ENCODE measurements around the gene HLCS.

The HLCS gene

DNA sequence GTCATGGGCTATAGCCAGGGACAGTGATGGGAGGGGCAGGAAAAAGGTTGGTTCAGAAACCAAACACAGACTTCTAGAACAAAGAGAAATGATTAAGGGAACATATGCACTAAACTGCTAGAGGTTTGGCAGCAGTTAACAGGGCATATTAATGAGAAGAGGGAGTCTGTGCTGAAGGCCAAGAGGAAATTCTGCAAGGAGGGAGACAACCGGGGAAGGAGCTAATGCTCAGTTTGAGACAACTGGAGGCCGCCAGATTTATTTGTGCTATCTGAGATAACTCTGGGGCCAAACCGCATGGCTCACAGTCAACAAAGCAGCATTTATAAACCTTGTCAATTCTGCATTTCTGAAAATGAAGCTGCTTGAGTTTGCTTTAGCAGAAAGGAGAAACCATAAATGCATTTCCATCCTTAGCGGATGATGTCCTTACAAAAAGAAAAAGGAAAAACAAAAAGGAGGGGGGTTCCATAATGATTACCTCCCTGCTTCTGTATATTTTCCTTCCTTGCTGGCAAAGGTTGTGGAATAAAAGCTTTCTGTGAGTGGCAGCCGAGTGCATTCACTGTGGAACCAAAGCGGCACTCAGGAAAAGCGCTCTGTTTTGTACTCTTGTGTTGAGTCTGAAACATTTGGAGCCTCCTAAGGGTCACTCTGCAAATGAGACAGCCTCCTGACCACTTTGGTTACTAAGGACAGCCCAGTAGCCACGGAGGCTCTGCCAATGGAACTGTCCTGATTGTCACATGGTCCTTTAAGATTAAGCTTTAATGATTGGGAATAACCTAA, 197.2 kb downstream of the HLCS start:
- no peak overlapping the region for H3K27ac ChIP-seq (ENCODE audit: low read length)
- no peaks in the 10 kb centered on the region for H3K27me3 ChIP-seq (ENCODE audit: control insufficient read depth, insufficient read depth, low read length)
- H3K36me3 ChIP-seq (ENCODE audit: control insufficient read depth, low read depth, low read length): no peaks in the 10 kb centered on the region
- no peaks in the 10 kb centered on the region for H3K9me3 ChIP-seq (ENCODE audit: control insufficient read depth, low read depth, low read length)
- no peak overlapping the region for H3K4me3 ChIP-seq (ENCODE audit: low read length)
- H3K9ac ChIP-seq (ENCODE audit: low read length): no peak overlapping the region
- H3K4me1 ChIP-seq (ENCODE audit: control insufficient read depth, low read depth, low read length): no peaks in the 10 kb centered on the region

DNA sequence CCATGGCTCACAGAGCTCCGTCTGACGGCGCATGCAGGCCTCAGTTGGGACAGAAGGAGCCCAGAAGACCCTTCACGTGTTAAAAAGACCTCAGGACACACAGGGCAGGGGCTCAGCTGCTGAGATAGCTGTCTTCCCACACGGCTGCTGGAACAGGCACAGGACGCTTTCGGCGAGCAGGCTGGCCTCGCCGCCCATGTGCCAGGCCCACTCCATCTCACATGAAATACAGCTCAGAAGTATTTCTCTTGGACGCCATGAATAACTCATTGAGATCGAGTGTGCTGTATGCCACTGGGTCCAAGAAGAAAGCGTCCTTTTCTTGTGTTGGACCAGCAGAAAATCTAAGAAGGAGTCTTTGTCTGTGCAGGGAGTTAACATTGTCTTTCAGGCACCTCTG, 198.0 kb downstream of the HLCS start:
- no peaks in the 10 kb centered on the region for H3K36me3 ChIP-seq (ENCODE audit: control insufficient read depth, low read depth, low read length)
- H3K27me3 ChIP-seq (ENCODE audit: control insufficient read depth, insufficient read depth, low read length): no peaks in the 10 kb centered on the region
- no peak overlapping the region for H3K27ac ChIP-seq (ENCODE audit: low read length)
- no peak overlapping the region for H3K9ac ChIP-seq (ENCODE audit: low read length)
- no peaks in the 10 kb centered on the region for H3K9me3 ChIP-seq (ENCODE audit: control insufficient read depth, low read depth, low read length)
- H3K4me1 ChIP-seq (ENCODE audit: control insufficient read depth, low read depth, low read length): no peaks in the 10 kb centered on the region
- H3K4me3 ChIP-seq (ENCODE audit: low read length): no peak overlapping the region

DNA sequence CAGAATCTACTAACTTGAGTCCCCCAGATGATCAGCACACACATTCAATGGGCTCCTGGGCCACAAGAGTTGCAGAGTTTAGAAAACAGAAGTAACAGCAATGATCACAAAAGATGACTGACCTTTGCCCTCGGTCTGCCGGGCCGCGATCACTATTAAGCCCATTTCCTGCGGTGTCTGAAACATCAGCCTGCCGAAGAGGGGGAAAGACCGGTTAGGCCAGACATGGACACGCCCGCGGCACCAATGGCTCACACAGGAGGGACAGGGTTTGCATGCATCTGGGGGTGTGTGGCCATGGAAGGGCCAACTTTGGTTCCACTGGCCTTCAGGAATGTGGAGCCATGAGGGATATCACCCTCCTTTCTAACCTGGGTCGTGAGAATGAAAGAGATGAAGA, 199.4 kb downstream of the HLCS start:
- no peaks in the 10 kb centered on the region for H3K4me1 ChIP-seq (ENCODE audit: control insufficient read depth, low read depth, low read length)
- H3K9me3 ChIP-seq (ENCODE audit: control insufficient read depth, low read depth, low read length): no peaks in the 10 kb centered on the region
- H3K4me3 ChIP-seq (ENCODE audit: low read length): no peak overlapping the region
- no peaks in the 10 kb centered on the region for H3K36me3 ChIP-seq (ENCODE audit: control insufficient read depth, low read depth, low read length)
- H3K27me3 ChIP-seq (ENCODE audit: control insufficient read depth, insufficient read depth, low read length): no peaks in the 10 kb centered on the region
- no peak overlapping the region for H3K27ac ChIP-seq (ENCODE audit: low read length)
- H3K9ac ChIP-seq (ENCODE audit: low read length): no peak overlapping the region

GRCh38 chr21:36766511-36766910, 200.0 kb downstream of the HLCS start:
- Histone ChIP-seq H3K4me3 (ENCODE audit: low read length) (no peak overlapping the region), H3K9me3 (ENCODE audit: control insufficient read depth, low read depth, low read length) (no peaks in the 10 kb centered on the region), H3K27ac (ENCODE audit: low read length) (no peak overlapping the region), H3K27me3 (ENCODE audit: control insufficient read depth, insufficient read depth, low read length) (no peaks in the 10 kb centered on the region), H3K36me3 (ENCODE audit: control insufficient read depth, low read depth, low read length) (no peaks in the 10 kb centered on the region), H3K9ac (ENCODE audit: low read length) (no peak overlapping the region), H3K4me1 (ENCODE audit: control insufficient read depth, low read depth, low read length) (no peaks in the 10 kb centered on the region)

DNA sequence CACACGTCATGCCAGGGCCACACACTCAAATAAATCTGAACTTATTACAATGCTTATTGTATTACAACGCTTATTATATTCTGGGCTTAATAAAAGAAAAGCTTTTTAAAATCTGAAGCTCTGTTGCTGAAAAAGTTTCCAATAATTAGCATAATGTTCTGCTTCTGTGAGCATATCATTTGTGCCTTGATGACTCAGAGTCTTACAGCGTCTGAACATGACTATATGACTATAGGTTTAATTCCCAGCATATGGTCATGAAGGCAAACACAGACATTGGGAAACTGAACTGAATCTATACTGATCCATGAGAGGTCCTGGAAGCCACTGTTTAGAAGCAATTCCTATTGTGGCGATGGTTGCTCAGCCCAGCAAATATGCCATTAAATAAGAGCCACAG, 201.2 kb downstream of the HLCS start:
- Histone ChIP-seq H3K4me3 (ENCODE audit: low read length) (no peak overlapping the region), H3K36me3 (ENCODE audit: control insufficient read depth, low read depth, low read length) (no peaks in the 10 kb centered on the region)

GRCh38 chr21:36763305-36763704, 203.2 kb downstream of the HLCS start:
- Histone ChIP-seq H3K4me1 (ENCODE audit: control insufficient read depth, low read depth, low read length) (no peaks in the 10 kb centered on the region), H3K27me3 (ENCODE audit: control insufficient read depth, insufficient read depth, low read length) (no peaks in the 10 kb centered on the region), H3K9me3 (ENCODE audit: control insufficient read depth, low read depth, low read length) (no peaks in the 10 kb centered on the region), H3K27ac (ENCODE audit: low read length) (no peak overlapping the region), H3K36me3 (ENCODE audit: control insufficient read depth, low read depth, low read length) (no peaks in the 10 kb centered on the region), H3K9ac (ENCODE audit: low read length) (no peak overlapping the region), H3K4me3 (ENCODE audit: low read length) (no peak overlapping the region)

More for the DNA sequence above, 201.2 kb downstream of the HLCS start:
- Histone ChIP-seq H3K4me1 (ENCODE audit: control insufficient read depth, low read depth, low read length) (no peaks in the 10 kb centered on the region), H3K9ac (ENCODE audit: low read length) (no peak overlapping the region), H3K27ac (ENCODE audit: low read length) (no peak overlapping the region), H3K27me3 (ENCODE audit: control insufficient read depth, insufficient read depth, low read length) (no peaks in the 10 kb centered on the region), H3K9me3 (ENCODE audit: control insufficient read depth, low read depth, low read length) (no peaks in the 10 kb centered on the region)

DNA sequence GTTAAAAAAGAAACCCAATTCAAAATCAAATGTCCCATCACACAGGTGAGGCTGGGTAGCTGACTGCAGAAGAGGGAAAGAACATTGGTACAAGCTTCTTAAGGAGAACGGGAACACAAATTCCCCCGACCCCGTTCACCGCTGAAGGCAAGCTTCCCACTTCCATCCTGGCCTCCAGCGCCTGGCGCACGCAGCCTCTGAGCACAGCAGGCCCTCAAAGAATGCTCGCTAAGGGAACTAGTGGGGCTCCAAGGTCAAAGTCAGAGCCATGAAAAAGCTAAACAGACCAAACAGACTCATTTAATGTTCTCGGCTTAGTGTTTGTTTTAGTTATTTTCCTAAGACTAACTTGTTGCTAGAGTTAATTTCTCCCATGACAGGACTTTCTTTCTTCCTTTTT, 203.8 kb downstream of the HLCS start:
- H3K4me3 ChIP-seq (ENCODE audit: low read length): no peak overlapping the region
- H3K27me3 ChIP-seq (ENCODE audit: control insufficient read depth, insufficient read depth, low read length): no peaks in the 10 kb centered on the region
- peaks cover under 1% of the 10 kb centered on the region for H3K4me1 ChIP-seq (ENCODE audit: control insufficient read depth, low read depth, low read length)
- H3K36me3 ChIP-seq (ENCODE audit: control insufficient read depth, low read depth, low read length): no peaks in the 10 kb centered on the region
- no peaks in the 10 kb centered on the region for H3K9me3 ChIP-seq (ENCODE audit: control insufficient read depth, low read depth, low read length)
- no peak overlapping the region for H3K9ac ChIP-seq (ENCODE audit: low read length)
- H3K27ac ChIP-seq (ENCODE audit: low read length): no peak overlapping the region

DNA sequence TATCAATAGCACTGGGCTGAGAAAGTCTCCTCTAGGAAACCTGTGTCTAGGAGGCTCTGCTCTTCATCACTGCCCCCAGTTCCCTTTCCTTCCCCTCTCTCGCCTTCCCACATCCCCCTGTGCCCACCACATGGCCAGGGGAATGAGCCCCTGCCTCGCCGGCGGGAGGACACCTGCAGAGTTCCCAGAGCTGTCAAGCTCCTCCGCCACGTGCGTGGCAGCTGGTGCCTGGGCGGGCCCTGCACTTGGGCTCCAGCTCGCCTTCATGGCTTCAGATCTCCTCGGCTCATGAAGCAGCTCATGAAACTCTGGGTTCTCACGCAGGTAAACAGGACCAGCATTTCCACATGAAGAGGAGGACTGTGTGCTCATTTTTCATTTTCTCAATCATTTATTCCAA, 204.8 kb downstream of the HLCS start:
- Histone ChIP-seq H3K4me3 (ENCODE audit: low read length) (no peak overlapping the region), H3K4me1 (ENCODE audit: control insufficient read depth, low read depth, low read length) (peaks cover 9% of the 10 kb centered on the region), H3K9me3 (ENCODE audit: control insufficient read depth, low read depth, low read length) (no peaks in the 10 kb centered on the region), H3K27ac (ENCODE audit: low read length) (no peak overlapping the region), H3K36me3 (ENCODE audit: control insufficient read depth, low read depth, low read length) (no peaks in the 10 kb centered on the region), H3K27me3 (ENCODE audit: control insufficient read depth, insufficient read depth, low read length) (no peaks in the 10 kb centered on the region), H3K9ac (ENCODE audit: low read length) (no peak overlapping the region)

GRCh38 chr21:36759348-36760083, 207.0 kb downstream of the HLCS start:
- Histone ChIP-seq H3K4me1 (ENCODE audit: control insufficient read depth, low read depth, low read length) (peaks cover 9% of the 10 kb centered on the region), H3K36me3 (ENCODE audit: control insufficient read depth, low read depth, low read length) (no peaks in the 10 kb centered on the region), H3K27ac (ENCODE audit: low read length) (no peak overlapping the region), H3K9me3 (ENCODE audit: control insufficient read depth, low read depth, low read length) (no peaks in the 10 kb centered on the region), H3K27me3 (ENCODE audit: control insufficient read depth, insufficient read depth, low read length) (no peaks in the 10 kb centered on the region), H3K9ac (ENCODE audit: low read length) (no peak overlapping the region), H3K4me3 (ENCODE audit: low read length) (no peak overlapping the region)

GRCh38 chr21:36757196-36757595, 209.3 kb downstream of the HLCS start:
- no peak overlapping the region for H3K4me3 ChIP-seq (ENCODE audit: low read length)
- no peak overlapping the region for H3K9ac ChIP-seq (ENCODE audit: low read length)
- H3K27ac ChIP-seq (ENCODE audit: low read length): no peak overlapping the region
- peaks cover 12% of the 10 kb centered on the region for H3K4me1 ChIP-seq (ENCODE audit: control insufficient read depth, low read depth, low read length)
- no peaks in the 10 kb centered on the region for H3K9me3 ChIP-seq (ENCODE audit: control insufficient read depth, low read depth, low read length)
- H3K36me3 ChIP-seq (ENCODE audit: control insufficient read depth, low read depth, low read length): no peaks in the 10 kb centered on the region
- H3K27me3 ChIP-seq (ENCODE audit: control insufficient read depth, insufficient read depth, low read length): no peaks in the 10 kb centered on the region

GRCh38 chr21:36756527-36756926, 209.9 kb downstream of the HLCS start:
- Histone ChIP-seq H3K36me3 (ENCODE audit: control insufficient read depth, low read depth, low read length) (no peaks in the 10 kb centered on the region), H3K4me1 (ENCODE audit: control insufficient read depth, low read depth, low read length) (peaks cover 19% of the 10 kb centered on the region), H3K27ac (ENCODE audit: low read length) (no peak overlapping the region)

More at GRCh38 chr21:36756527-36756926, 209.9 kb downstream of the HLCS start:
- Histone ChIP-seq H3K9me3 (ENCODE audit: control insufficient read depth, low read depth, low read length) (no peaks in the 10 kb centered on the region), H3K4me3 (ENCODE audit: low read length) (no peak overlapping the region), H3K27me3 (ENCODE audit: control insufficient read depth, insufficient read depth, low read length) (no peaks in the 10 kb centered on the region), H3K9ac (ENCODE audit: low read length) (no peak overlapping the region)

All from iPS-18a (cell line).